BLaER1 (cell line): ENCODE data around the gene RBM33.
A peak's percentile ranks its signal among the peaks of the same experiment; 100 is the strongest.

ENCODE experiments used
- H3K27ac ChIP-seq: shearing (Covaris generic); formaldehyde crosslinking; 2 replicates; pipeline ENCODE4 v1.8.1; 2022
- H3K27me3 ChIP-seq: shearing (Covaris generic); formaldehyde crosslinking; 2 replicates; pipeline ENCODE4 v1.8.1; 2022
- H3K36me3 ChIP-seq: shearing (Covaris generic); formaldehyde crosslinking; 2 replicates; pipeline ENCODE4 v1.8.1; 2022
- H3K4me1 ChIP-seq: shearing (Covaris generic); formaldehyde crosslinking; 2 replicates; pipeline ENCODE4 v1.8.1; 2022
- H3K4me2 ChIP-seq: shearing (Covaris generic); formaldehyde crosslinking; 2 replicates; pipeline ENCODE4 v1.8.1; 2022
- H3K4me3 ChIP-seq: shearing (Covaris generic); formaldehyde crosslinking; 2 replicates; pipeline ENCODE4 v1.8.1; 2022
- H3K9ac ChIP-seq: shearing (Covaris generic); formaldehyde crosslinking; 2 replicates; pipeline ENCODE4 v1.8.1; 2022
- H3K9me3 ChIP-seq: shearing (Covaris generic); formaldehyde crosslinking; 2 replicates; pipeline ENCODE4 v1.8.1; 2022
- H4K20me1 ChIP-seq: shearing (Covaris generic); formaldehyde crosslinking; 2 replicates; pipeline ENCODE4 v1.8.1; 2022
- Cebpa-rat ChIP-seq: shearing (Covaris generic); IDR thresholded peaks from 2 replicates; pipeline ENCODE4 v1.8.1; 2022

Gene RBM33

GRCh38 chr7:155644971-155645509 is 579 bp downstream of the RBM33 start:
- peaks cover 63% of the 10 kb centered on the region for H3K36me3 ChIP-seq
- TF ChIP-seq Cebpa-rat, result no peak

DNA sequence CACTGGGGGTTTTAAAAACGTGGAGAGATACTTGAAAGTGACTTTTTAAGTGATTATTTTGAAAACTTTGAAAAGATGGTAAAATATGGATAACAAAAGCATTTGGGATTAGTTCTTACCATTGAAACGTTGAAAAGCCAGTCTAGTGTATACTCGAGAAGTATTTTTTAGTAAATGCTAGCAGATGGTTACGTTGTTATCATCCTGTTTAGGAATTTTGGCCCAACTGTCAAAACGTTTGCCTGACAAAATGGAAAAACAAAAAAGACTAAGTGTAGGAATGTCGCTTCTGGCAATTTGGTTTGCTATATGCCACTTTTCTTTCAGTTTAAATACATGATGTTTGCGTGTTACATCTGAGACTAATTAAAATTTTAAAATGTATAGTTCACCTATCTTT is 1.2 kb downstream of the RBM33 start:
- H3K9ac ChIP-seq, result peak overlapping the region; percentile 99
- no peak for TF ChIP-seq Cebpa-rat

More at GRCh38 chr7:155644971-155645509, 579 bp downstream of the RBM33 start:
- H4K20me1 ChIP-seq, result peaks cover 51% of the 10 kb centered on the region
- H3K27ac ChIP-seq, result peak overlapping the region; percentile 99
- H3K9me3 ChIP-seq, result peaks cover 38% of the 10 kb centered on the region
- H3K4me2 ChIP-seq, result peak overlapping the region; percentile 87
- peaks cover 25% of the 10 kb centered on the region for H3K4me1 ChIP-seq
- H3K4me3 ChIP-seq, result peak overlapping the region; percentile 98
- H3K9ac ChIP-seq, result peak overlapping the region; percentile 99
- no peaks in the 10 kb centered on the region for H3K27me3 ChIP-seq

DNA sequence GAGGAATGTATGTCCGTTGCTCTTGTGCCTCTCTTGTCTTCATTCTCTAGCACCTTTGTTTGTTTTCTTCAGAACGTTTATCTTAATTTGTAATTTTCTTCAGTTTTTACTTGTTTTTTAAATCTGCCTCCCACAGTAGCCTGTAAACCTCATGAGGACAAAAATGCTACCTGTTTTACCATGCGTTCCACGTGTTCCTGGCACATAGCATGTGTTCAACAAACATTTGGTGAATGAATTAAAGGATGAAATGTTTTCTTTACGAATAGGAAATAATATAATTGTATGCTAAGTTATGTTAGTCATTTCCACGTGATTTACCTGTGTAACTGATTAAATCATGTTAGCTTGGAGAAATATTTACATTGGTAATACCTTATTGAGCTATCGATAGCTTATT is 2.2 kb downstream of the RBM33 start:
- Histone ChIP-seq H3K36me3 (peaks cover 61% of the 10 kb centered on the region), H3K9ac (peak overlapping the region; percentile 99; the same call in 1 of the 2 replicates), H3K9me3 (peaks cover 33% of the 10 kb centered on the region), H3K4me3 (peak overlapping the region; percentile 98; the same call in 1 of the 2 replicates), H3K27ac (no peak overlapping the region), H3K4me2 (peak overlapping the region; percentile 87), H3K4me1 (peaks cover 25% of the 10 kb centered on the region), H3K27me3 (no peaks in the 10 kb centered on the region), H4K20me1 (peaks cover 68% of the 10 kb centered on the region)
- TF ChIP-seq Cebpa-rat, result no peak

More for the DNA sequence above, 1.2 kb downstream of the RBM33 start:
- peak overlapping the region; percentile 98 for H3K4me3 ChIP-seq
- H3K36me3 ChIP-seq, result peaks cover 61% of the 10 kb centered on the region
- H3K4me1 ChIP-seq, result peaks cover 25% of the 10 kb centered on the region
- peak overlapping the region; percentile 99 for H3K27ac ChIP-seq
- H3K9me3 ChIP-seq, result peaks cover 36% of the 10 kb centered on the region
- peaks cover 58% of the 10 kb centered on the region for H4K20me1 ChIP-seq
- H3K27me3 ChIP-seq, result no peaks in the 10 kb centered on the region
- peak overlapping the region; percentile 87 for H3K4me2 ChIP-seq

GRCh38 chr7:155647302-155647701 is 2.8 kb downstream of the RBM33 start:
- peaks cover 33% of the 10 kb centered on the region for H3K9me3 ChIP-seq
- H3K4me2 ChIP-seq, result 0 out of 2 replicates have a peak overlapping the region, but pooled peaks have one; percentile 87
- H3K9ac ChIP-seq, result no peak overlapping the region
- H3K4me3 ChIP-seq, result no peak overlapping the region
- no peaks in the 10 kb centered on the region for H3K27me3 ChIP-seq
- no peak for TF ChIP-seq Cebpa-rat
- H3K36me3 ChIP-seq, result peaks cover 56% of the 10 kb centered on the region
- H3K4me1 ChIP-seq, result peaks cover 25% of the 10 kb centered on the region
- H4K20me1 ChIP-seq, result peaks cover 74% of the 10 kb centered on the region
- no peak overlapping the region for H3K27ac ChIP-seq

DNA sequence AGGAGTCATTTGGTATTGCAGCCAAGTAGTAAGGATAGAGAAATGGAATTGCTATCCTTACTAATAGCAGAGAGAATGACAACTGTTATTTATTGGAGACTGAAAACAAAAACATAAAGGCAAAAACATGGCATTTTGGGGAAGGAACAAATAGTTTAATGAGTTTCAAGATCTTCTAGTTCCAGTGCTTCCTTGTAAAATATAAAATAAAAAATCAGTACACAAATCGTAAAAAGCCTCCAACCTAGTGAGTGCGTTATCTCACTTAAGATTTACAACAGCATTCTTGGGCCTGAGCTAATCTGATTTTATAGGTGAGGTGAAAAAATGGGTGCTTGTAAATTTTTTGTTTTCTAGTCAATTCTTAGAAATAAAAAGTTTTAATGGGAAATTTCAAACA is 3.3 kb downstream of the RBM33 start:
- Histone ChIP-seq H4K20me1 (peaks cover 78% of the 10 kb centered on the region), H3K9ac (no peak overlapping the region), H3K9me3 (peaks cover 33% of the 10 kb centered on the region), H3K36me3 (peaks cover 58% of the 10 kb centered on the region), H3K27ac (no peak overlapping the region), H3K4me3 (no peak overlapping the region), H3K4me2 (no peak overlapping the region), H3K27me3 (no peaks in the 10 kb centered on the region), H3K4me1 (peaks cover 25% of the 10 kb centered on the region)
- TF ChIP-seq Cebpa-rat, result no peak

- Histone ChIP-seq H3K27ac (no peak overlapping the region), H3K36me3 (peaks cover 63% of the 10 kb centered on the region), H4K20me1 (peaks cover 89% of the 10 kb centered on the region), H3K4me1 (peaks cover 17% of the 10 kb centered on the region), H3K9me3 (peaks cover 33% of the 10 kb centered on the region), H3K9ac (no peak overlapping the region), H3K4me2 (no peak overlapping the region), H3K27me3 (no peaks in the 10 kb centered on the region), H3K4me3 (no peak overlapping the region)
- TF ChIP-seq Cebpa-rat, result no peak
These were observed 4.4 kb downstream of the RBM33 start for GRCh38 chr7:155648752-155649339.

DNA sequence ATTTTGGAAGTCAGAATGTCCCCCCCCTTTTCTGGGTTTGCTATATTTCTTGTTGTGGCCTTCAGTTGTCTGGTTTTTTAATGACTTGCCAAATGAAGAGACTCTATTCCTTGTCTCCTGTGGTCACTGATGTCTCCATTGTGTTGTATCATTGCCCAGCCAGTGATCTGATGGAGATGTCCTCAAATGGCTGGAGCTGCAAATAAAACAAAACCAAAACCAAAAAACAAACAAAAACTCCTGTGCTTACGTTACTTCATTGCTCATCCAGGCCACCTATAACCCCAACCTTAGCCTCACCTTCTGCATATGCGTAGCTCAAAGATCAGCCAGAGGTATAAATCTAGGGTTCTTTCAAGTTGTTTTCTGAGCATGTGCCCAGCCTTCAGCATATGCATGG is 5.1 kb downstream of the RBM33 start:
- H3K4me2 ChIP-seq, result no peak overlapping the region
- no peak overlapping the region for H3K4me3 ChIP-seq
- no peak for TF ChIP-seq Cebpa-rat
- no peak overlapping the region for H3K9ac ChIP-seq
- peaks cover 97% of the 10 kb centered on the region for H4K20me1 ChIP-seq
- no peaks in the 10 kb centered on the region for H3K27me3 ChIP-seq
- H3K9me3 ChIP-seq, result peaks cover 33% of the 10 kb centered on the region
- H3K4me1 ChIP-seq, result peaks cover 17% of the 10 kb centered on the region
- no peak overlapping the region for H3K27ac ChIP-seq
- H3K36me3 ChIP-seq, result peaks cover 65% of the 10 kb centered on the region

DNA sequence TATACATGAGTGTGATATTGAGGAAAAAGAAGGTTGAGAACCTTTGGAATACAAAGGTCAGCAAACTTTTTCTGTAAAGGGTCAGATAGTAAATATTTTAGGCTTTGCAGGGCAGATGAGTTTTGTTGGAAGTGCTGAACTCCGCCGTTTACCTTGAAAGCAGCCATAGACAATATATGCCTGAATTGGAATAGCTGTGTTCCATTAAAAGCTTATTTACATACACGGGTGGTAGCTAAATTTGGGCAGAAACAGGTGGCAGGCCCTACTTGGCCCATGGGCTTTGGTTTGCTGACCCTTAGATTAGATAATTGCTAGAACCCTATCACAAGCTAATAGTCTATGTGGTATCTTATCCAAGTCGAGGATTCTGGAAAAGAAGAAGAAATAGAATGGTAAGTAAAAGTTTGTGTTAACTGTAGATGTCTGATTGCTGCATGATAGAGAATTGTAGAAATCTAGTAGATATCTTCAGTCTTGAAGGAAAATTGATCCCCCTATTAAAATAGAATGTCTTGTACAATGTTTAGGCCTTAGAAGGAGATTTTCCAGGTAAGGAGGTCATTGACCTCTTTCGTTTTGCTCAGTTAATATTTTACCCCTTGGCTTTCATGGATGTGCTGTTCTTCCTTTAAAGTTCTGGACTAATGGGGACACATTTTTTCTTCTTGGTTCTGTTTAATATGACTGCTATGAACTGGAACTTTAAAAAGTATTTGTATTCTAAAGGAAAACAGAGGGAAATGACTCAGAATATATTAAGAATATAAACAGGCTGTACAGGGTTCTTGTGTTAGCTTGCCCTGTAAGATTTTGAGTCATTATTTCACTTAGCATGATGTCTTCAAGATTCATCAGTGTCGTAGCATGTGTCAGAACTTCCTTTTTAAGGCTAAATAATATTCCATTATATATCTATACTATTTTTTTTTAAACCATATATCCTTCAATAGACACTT is 8.0 kb downstream of the RBM33 start:
- TF ChIP-seq Cebpa-rat, result no peak
- H3K4me3 ChIP-seq, result no peak overlapping the region
- H3K4me1 ChIP-seq, result no peaks in the 10 kb centered on the region
- no peak overlapping the region for H3K4me2 ChIP-seq
- H3K9ac ChIP-seq, result no peak overlapping the region
- H3K36me3 ChIP-seq, result peaks cover 58% of the 10 kb centered on the region
- no peaks in the 10 kb centered on the region for H3K27me3 ChIP-seq
- H3K27ac ChIP-seq, result no peak overlapping the region
- H4K20me1 ChIP-seq, result peaks cover 100% of the 10 kb centered on the region
- H3K9me3 ChIP-seq, result peaks cover 30% of the 10 kb centered on the region

GRCh38 chr7:155653803-155654202 is 9.3 kb downstream of the RBM33 start:
- Histone ChIP-seq H3K27me3 (no peaks in the 10 kb centered on the region), H3K27ac (no peak overlapping the region), H3K9ac (no peak overlapping the region), H3K4me1 (no peaks in the 10 kb centered on the region), H3K9me3 (peaks cover 25% of the 10 kb centered on the region), H4K20me1 (peaks cover 100% of the 10 kb centered on the region), H3K4me2 (no peak overlapping the region), H3K4me3 (no peak overlapping the region), H3K36me3 (peaks cover 51% of the 10 kb centered on the region)
- TF ChIP-seq Cebpa-rat, result peak; percentile 53
